HG02870 (cell line): ENCODE data around the gene ZNF652.
"Not testable (repeated sequence)": the region's sequence is repeated elsewhere in the genome, so short reads cannot be mapped to it uniquely, and the experiment has no call there.

Experiments used
- ATAC-seq: cut with Tn5 transposase; IDR thresholded peaks from one replicate; pipeline ENCODE4 v1.9.1; 2021; ENCODE audit warnings: mild to moderate bottlenecking, moderate library complexity; ENCODE audit not compliant: unreplicated experiment

ZNF652 gene

DNA sequence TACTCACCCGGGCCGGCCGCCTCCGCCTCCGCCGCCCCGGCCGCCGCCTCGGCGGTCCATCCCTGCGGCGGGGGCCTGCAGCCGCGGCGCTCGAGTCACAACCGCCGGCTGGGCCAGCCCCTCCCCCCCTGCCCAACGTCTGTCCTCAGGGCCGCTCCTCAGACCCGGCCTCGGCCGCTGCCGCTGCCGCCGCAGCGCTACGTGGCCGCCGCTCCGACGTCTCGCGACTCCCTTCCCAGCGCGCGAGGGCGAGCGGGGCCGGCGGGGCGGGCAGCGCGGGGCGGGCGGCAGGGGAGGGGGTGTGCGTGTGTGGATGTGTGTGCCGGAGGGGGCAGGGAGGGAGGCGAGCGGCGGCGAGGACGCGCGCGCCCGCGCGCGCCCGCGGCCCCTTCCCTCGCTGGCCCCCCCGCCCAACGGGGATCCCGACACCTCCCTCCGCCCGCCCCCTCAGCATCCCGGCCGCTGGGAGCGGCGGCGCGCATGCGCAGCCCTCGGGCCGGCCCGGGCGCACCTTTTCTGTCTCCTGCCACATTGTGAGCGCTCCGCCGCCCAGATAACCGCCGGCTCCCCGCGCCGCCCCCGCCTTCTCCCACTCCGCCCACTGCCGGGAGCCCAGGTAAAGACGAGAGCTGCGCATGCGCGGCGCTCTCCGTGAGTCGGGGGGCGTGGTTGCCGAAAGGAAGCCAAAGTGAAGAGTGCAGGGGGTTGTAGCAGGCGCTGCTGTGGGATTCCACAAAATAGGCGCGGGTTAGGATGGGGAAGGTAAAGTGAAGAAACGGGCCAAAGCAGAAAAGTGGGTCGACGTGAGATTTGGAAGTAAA, at the start of gene ZNF652:
TSS of gene ZNF652 (minus strand) at position 349 of the 821 bp plus-strand sequence. CDS start 44,525 bp downstream, outside the sequence.
- peak; percentile 66 for ATAC-seq

GRCh38 chr17:49409066-49409465, 47.0 kb upstream of the ZNF652 start:
- ATAC-seq, result no peak

GRCh38 chr17:49407981-49408501, 46.0 kb upstream of the ZNF652 start:
- no peak for ATAC-seq

DNA sequence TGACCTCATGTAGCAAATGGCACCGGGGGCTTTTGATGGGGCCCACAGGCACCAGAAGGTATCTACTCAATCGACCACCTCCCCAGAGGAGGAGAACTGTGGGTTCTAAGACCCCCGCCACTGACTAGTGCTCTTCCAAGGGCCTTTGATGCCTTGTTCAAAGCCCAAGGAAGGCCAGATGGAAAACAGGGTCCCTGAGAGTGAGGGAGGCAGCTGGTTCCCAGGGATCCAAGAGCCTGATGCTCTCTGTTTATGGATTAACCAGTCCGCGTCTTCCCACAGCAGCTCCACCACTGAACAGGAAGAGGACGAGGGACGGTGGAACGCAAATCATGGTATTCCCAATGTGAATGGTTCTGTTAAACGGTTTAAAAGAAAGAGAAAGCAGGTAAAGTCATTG, 45.0 kb upstream of the ZNF652 start:
- no peak for ATAC-seq

DNA sequence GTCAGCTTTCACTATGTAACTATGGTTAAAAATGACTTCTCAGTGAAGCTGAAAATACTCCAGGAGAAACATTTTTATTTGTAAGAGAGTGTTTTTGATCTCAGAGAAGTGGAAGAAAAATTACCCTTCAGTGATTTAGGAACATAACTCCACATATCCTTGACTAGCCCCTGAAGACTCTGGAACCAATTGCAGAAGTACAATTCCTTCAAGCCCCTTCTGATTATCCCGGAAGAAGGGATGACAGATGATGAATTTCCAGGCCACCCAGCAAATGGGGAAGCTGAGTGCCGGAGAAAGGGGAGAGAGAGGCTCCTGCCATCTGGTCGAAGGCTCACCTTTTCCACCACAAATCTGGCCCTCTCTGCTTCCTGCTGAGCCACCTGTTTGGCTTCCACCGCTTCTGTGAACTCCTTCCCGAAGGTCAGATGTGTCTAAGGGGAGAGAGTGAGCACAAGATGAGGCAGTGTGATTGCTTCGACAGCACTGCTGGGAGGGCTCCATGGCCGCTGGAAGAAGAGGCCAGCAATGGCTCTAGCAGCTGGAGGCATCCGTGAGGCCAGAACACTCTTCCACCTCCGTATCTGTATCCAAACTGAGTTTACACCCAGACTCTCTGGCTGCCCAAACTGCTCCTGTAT, 44.5 kb upstream of the ZNF652 start:
- ATAC-seq, result no peak

DNA sequence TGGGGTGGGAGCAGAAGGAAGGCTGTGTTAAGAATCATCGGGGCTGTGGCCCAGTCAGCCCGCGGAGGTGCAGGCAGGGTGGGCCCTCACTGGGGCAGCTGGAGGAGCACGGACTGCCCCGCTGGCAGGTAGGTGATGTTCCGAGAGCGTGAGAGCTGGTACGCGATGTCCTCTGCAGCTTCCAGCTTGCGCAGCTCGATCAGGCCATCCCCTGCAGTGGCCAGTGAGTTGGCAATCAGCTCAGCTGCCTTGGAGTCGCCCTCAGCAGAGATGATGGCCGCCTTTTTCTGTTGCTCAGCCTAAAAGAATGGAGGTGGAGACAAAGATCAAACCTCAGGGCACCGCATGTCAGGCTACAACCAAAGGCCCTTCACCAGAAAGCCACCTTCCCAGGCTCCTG, 42.9 kb upstream of the ZNF652 start:
- no peak for ATAC-seq

DNA sequence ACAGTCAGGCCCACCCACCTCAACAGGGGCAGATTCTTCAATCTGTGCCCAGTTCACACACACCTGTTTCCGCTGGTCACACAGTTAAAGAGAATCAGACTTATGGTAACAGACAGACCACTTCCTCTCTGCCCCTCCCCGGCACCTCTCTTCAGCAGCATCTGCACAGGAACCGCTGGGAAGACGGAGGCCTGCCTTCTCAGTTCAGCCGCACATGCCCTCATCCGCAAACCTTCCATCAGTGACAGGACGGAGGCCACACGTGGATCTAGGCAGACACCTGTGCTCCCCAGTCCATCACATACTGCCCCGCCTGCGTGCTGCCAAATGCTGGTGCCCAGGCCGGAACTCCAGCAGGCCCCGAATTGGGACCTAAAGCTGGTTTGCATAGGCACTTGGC, 42.3 kb upstream of the ZNF652 start:
- no peak for ATAC-seq

- ATAC-seq, result no peak
Measured at GRCh38 chr17:49403514-49404289, 41.7 kb upstream of the ZNF652 start.

DNA sequence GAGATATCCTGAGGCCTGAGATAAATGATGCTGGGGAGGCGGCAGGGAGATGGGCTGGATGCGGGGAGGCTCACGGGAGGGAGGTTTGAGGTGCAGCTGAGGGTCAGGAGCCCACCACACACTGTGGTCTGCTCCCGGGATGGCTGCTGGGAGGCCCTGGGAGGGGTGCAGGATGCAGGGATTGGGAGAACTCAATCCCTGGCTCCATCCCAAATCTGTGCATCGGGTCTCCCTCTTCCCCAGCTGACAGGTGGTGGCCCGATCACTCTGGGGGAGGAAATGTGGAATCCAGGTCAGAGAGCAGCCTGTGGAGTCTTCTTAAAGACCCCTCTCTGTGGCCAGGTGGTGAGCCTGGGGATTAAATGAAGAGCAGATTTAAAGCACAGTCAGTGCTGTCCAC, 40.7 kb upstream of the ZNF652 start:
- ATAC-seq, result no peak

- ATAC-seq, result no peak
Measured at GRCh38 chr17:49401971-49402611, 40.0 kb upstream of the ZNF652 start.

DNA sequence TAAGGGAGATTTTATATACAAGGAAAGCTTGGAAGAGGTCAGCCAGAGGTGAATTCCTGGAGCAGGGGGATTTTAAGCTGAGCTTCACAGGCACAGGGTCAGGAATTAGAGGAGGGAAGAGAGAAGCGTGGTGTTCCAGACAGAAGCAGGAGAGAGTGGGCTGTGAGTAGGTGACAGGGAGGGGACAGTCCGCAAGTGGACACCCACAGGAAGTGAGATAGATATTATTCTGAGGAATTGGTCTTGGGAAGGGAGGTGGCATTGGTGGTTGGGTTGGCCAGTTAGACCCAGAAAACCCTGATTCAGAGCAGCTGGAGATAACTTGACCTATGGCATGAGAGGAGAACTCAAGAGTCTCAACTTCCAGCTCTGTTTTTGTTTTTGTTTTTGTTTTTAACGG, 37.9 kb upstream of the ZNF652 start:
- ATAC-seq, result no peak

- ATAC-seq, result no peak
Measured at GRCh38 chr17:49397586-49397985, 35.5 kb upstream of the ZNF652 start.

- ATAC-seq, result no peak
Measured at GRCh38 chr17:49393491-49394255, 31.6 kb upstream of the ZNF652 start.

DNA sequence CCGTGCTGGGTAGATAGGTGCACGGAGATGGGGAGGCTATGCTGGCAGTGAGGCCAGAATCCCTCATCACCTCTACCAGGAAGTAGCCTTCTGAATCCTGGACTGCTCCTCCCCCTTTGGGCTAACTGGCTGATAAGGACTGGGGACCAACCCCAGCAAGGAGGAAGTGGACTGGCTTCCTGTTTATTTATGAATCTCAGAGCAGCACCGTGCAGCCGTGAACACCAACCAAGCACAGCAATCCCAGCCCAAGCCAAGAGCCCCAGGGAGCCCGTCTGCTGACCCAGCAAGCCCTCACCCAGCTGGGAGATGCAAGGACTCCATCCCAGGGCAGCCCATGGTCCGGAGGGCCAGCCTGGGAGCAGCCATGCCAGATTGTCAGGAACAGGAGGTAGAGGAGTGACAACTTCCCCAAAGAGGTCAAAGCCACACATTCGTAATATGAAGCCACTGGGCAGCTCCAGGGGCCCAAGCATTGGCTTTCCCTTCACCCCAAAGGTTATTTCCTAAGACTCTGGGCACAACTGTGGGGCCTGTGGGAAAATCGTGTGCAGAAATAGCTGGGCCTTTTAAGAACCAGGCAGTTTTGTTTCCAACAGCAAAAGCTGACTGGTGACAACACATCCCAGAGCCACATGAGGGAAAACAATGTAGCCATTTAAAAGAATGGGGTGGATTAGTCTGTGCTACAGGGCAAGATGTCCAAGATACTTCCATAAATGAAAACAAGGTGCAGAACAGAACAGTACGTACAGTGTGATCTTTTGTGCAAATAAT, 28.7 kb upstream of the ZNF652 start:
- no peak for ATAC-seq

DNA sequence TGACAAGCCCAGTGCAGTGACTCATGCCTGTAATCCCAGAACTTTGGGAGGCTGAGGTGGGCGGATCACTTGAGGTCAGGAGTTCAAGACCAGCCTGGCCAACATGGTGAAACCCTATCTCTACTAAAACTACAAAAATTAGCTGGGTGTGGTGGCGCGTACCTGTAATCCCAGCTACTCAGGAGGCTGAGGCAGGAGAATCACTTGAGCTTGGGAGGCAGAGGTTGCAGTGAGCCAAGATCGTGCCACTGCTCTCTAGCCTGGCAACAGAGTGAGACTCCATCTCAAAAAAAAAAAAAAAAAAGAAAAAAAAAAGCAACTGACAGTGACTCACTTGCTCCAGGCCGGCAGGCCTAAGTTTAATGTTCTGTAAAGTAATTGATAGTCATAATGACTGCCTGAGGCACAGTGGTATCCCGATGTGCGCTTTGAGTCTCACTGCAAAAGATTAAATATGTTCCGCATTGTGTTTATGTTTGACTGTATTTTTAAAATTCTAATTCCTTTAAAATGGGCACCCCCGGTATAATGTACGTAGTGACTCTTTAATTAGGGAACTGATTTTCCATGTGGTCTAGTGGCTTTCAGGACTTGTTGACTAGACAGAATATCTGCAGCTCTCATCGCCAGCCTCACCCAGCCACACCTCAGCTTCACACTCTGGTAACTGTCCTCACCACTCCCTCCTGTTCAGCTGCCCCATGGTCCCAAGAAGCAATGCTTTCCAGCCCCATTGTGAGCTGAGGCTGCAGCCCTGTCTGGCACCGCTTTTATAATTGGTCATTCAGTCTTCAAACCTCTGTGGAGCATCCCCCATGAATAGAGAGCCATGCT, 27.7 kb upstream of the ZNF652 start:
- ATAC-seq, result not testable (repeated sequence)

- ATAC-seq, result no peak
Measured at GRCh38 chr17:49388692-49389513, 26.9 kb upstream of the ZNF652 start.

DNA sequence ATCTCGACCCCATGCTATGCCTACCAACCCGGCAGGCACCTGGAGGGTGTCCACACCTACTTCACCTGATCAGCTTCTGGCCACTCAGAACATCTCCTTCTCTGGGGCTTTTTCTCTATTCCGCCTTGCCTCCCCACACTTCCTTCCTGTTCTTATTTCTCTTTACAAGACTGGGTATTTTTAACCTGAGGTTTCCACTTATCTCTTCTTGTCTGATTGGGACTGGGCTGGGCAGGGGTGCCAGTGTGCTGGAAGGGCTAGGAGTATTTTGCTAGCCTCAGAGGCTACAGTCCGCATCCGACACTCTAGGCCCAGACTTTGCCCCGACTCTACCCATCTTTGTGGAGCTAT, 26.2 kb upstream of the ZNF652 start:
- no peak for ATAC-seq
